HepG2 (cell line): ENCODE measurements around the gene RBP5. TPM values are rescaled to one million over a fixed set of nuclear protein-coding genes. Genes with fewer than 3 reads are reported as not detected.

Experiments used
- CTCF ChIP-seq: sonication (generic); formaldehyde crosslinking; IDR thresholded peaks from 2 replicates; pipeline ENCODE4 v1.5.0; 2020; ENCODE audit warnings: mild to moderate bottlenecking, missing genetic modification reagents, moderate library complexity
- DMAP1 ChIP-seq: IDR thresholded peaks from 2 replicates; pipeline ENCODE4 v1.6.1; 2016
- FLYWCH1 ChIP-seq: sonication (generic); formaldehyde crosslinking; IDR thresholded peaks from 2 replicates; pipeline ENCODE4 v1.8.1; 2023; ENCODE audit warnings: mild to moderate bottlenecking, missing genetic modification reagents
- FOXM1 ChIP-seq: sonication (generic); formaldehyde crosslinking; IDR thresholded peaks from 2 replicates; pipeline ENCODE4 v1.5.0; 2020; ENCODE audit warnings: missing genetic modification reagents
- GMEB2 ChIP-seq: IDR thresholded peaks from 2 replicates; pipeline ENCODE4 v1.6.1; 2016; ENCODE audit warnings: missing biosample characterization, missing genetic modification reagents, low read depth
- HDAC2 ChIP-seq: sonication (generic); formaldehyde crosslinking; IDR thresholded peaks from 2 replicates; pipeline ENCODE4 v1.4.0; 2020; ENCODE audit warnings: missing genetic modification reagents
- KDM6A ChIP-seq: IDR thresholded peaks from 2 replicates; pipeline ENCODE4 v1.6.1; 2016; ENCODE audit warnings: low read depth
- MXD4 ChIP-seq: IDR thresholded peaks from 2 replicates; pipeline ENCODE4 v1.6.1; 2016; ENCODE audit warnings: mild to moderate bottlenecking, missing biosample characterization, missing genetic modification reagents
- PRMT3 ChIP-seq: sonication (generic); formaldehyde crosslinking; IDR thresholded peaks from 2 replicates; pipeline ENCODE4 v1.8.1; 2022; ENCODE audit warnings: low read depth, mild to moderate bottlenecking, moderate library complexity, missing genetic modification reagents, borderline replicate concordance
- REST ChIP-seq, 2 experiments: IDR thresholded peaks; 2 replicates each; pipeline ENCODE4 v1.6.1; 2011 to 2012; ENCODE audit warnings: low read length in 2 of 2, borderline replicate concordance in 1 of 2, low read depth in 1 of 2, mild to moderate bottlenecking in 1 of 2, moderate library complexity in 1 of 2
- SAP130 ChIP-seq: IDR thresholded peaks from 2 replicates; pipeline ENCODE4 v1.6.1; 2016; ENCODE audit warnings: low read depth
- SIN3B ChIP-seq: fragments of 150-350 bp; IDR thresholded peaks from 2 replicates; pipeline ENCODE4 v1.6.1; 2014; ENCODE audit warnings: low read length
- ZNF24 ChIP-seq: fragments of 450-650 bp; IDR thresholded peaks from 2 replicates; pipeline ENCODE4 v1.6.1; 2017; ENCODE audit warnings: antibody characterized with exemption, mild to moderate bottlenecking
- ZNF414 ChIP-seq: sonication (generic); formaldehyde crosslinking; IDR thresholded peaks from 2 replicates; pipeline ENCODE4 v1.5.0; 2020; ENCODE audit warnings: missing genetic modification reagents
- ZNF564 ChIP-seq: sonication (generic); formaldehyde crosslinking; IDR thresholded peaks from 2 replicates; pipeline ENCODE4 v1.8.1; 2023; ENCODE audit warnings: mild to moderate bottlenecking, missing genetic modification reagents
- polyA plus RNA-seq, 8 experiments: library from polyadenylated mRNA; depleted of rRNA in 3 of 8; stranded (reverse) in 7 of 8; unstranded in 1 of 8; fragments of >200 nt; fragmentation: Illumina TruSeq in 4 of 8; extraction: Trizol in 4 of 8; gene quantifications; 2 replicates each; pipeline versions ENCODE4 v1.2.1 to v1.2.3, GENCODE V29; 2011 to 2016; ENCODE audit warnings: low read depth in 4 of 8, missing spikeins in 1 of 8, mixed read lengths in 1 of 8; ENCODE audit not compliant: insufficient read depth in 1 of 8
- total RNA-seq, 5 experiments: library from RNA; depleted of rRNA; stranded (reverse); fragments of >200 nt; fragmentation: Illumina TruSeq; extraction: Trizol; gene quantifications; 2 replicates each; pipeline ENCODE4 v1.2.3, GENCODE V29; 2016; ENCODE audit warnings: low read depth in 1 of 5
- TF ChIP-seq, protein P1 (sequence below): IDR thresholded peaks from 2 replicates; pipeline ENCODE4 v1.6.1; 2016; ENCODE audit warnings: missing compliant biosample characterization, missing genetic modification reagents, borderline replicate concordance
- TF ChIP-seq, protein P2 (sequence below): sonication (generic); formaldehyde crosslinking; IDR thresholded peaks from 2 replicates; pipeline ENCODE4 v1.8.1; 2022; ENCODE audit warnings: mild to moderate bottlenecking, missing genetic modification reagents
- TF ChIP-seq, protein P3 (sequence below): sonication (generic); formaldehyde crosslinking; conservative IDR thresholded peaks from 2 replicates; pipeline ENCODE4 v1.8.1; 2023; ENCODE audit warnings: missing genetic modification reagents

The RBP5 gene
- total and polyA plus RNA-seq, 2 of the 13 experiments (the other 11 are each of a cell fraction or from before 2014, with no cell fraction given): 13.8 to 19.8 TPM

DNA sequence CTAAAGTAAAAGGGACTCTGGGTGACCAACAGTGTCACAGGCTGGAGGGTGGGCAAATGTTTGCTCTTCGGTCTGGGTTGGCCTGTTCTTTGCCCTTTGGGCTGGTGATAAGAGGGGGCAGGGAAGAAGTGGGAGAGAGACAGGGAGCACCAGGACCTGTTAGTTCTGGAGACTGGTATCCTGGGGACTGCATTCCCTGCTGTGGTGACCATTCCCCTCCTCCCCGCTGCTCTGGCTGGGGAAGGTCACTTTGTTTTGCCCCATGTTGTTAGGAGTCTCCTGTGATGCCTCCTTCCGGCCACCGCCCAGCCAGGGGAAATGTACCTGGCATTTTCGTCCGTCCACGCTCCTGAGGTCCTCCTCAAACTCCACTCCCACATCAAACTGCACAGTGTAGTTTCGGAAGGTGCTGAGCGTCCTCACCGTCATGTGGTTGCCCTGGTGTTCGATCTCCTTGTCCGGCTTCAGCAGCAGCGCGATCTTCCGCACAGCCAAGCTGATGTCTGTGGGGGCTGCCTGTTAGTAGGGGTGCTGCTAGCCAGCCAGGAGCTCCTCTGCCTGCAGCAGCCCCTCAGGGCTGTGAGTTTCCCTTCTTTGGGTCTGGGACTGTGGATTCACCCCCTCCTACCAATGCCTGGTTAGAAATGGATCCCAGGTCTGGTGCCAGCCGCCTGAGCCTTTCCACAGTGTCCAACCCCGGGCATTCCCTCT, 618 bp downstream of the RBP5 start (continued):
- TF ChIP-seq, protein P1, sequence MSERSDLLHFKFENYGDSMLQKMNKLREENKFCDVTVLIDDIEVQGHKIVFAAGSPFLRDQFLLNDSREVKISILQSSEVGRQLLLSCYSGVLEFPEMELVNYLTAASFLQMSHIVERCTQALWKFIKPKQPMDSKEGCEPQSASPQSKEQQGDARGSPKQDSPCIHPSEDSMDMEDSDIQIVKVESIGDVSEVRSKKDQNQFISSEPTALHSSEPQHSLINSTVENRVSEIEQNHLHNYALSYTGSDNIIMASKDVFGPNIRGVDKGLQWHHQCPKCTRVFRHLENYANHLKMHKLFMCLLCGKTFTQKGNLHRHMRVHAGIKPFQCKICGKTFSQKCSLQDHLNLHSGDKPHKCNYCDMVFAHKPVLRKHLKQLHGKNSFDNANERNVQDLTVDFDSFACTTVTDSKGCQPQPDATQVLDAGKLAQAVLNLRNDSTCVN (CRISPR knock-in tag): 0 out of 2 replicates have a peak, but pooled peaks have one; percentile 33
- peak; percentile 77; the same call in 1 of the 2 replicates for TF ChIP-seq HDAC2
- TF ChIP-seq CTCF (CRISPR knock-in tag): no peak
- TF ChIP-seq GMEB2: no peak
- TF ChIP-seq PRMT3 (CRISPR knock-in tag): no peak
- TF ChIP-seq DMAP1: peak; percentile 51
- TF ChIP-seq ZNF414 (CRISPR knock-in tag): 0 out of 2 replicates have a peak, but pooled peaks have one; percentile 32
- TF ChIP-seq FLYWCH1 (CRISPR knock-in tag): no peak
- TF ChIP-seq REST (IDR thresholded peaks at IDR 0.05; ENCODE audit: borderline replicate concordance in 1 of 2, low read depth in 1 of 2, low read length in 2 of 2): no peak
- no peak for TF ChIP-seq ZNF564 (CRISPR knock-in tag)
- TF ChIP-seq MXD4: no peak
- peak; percentile 58 for TF ChIP-seq SAP130
- peak; percentile 63 for TF ChIP-seq KDM6A (CRISPR knock-in tag)
- TF ChIP-seq, protein P2, sequence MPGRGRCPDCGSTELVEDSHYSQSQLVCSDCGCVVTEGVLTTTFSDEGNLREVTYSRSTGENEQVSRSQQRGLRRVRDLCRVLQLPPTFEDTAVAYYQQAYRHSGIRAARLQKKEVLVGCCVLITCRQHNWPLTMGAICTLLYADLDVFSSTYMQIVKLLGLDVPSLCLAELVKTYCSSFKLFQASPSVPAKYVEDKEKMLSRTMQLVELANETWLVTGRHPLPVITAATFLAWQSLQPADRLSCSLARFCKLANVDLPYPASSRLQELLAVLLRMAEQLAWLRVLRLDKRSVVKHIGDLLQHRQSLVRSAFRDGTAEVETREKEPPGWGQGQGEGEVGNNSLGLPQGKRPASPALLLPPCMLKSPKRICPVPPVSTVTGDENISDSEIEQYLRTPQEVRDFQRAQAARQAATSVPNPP (CRISPR knock-in tag): 0 out of 2 replicates have a peak, but pooled peaks have one; percentile 34
- TF ChIP-seq, protein P3, sequence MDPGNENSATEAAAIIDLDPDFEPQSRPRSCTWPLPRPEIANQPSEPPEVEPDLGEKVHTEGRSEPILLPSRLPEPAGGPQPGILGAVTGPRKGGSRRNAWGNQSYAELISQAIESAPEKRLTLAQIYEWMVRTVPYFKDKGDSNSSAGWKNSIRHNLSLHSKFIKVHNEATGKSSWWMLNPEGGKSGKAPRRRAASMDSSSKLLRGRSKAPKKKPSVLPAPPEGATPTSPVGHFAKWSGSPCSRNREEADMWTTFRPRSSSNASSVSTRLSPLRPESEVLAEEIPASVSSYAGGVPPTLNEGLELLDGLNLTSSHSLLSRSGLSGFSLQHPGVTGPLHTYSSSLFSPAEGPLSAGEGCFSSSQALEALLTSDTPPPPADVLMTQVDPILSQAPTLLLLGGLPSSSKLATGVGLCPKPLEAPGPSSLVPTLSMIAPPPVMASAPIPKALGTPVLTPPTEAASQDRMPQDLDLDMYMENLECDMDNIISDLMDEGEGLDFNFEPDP (CRISPR knock-in tag): no peak
- TF ChIP-seq FOXM1 (CRISPR knock-in tag): no peak
- no peak for TF ChIP-seq SIN3B
- no peak for TF ChIP-seq ZNF24
